GM12878 (cell line): Measurements from ENCODE around the gene LIPK. TPM values are rescaled to one million over a fixed set of nuclear protein-coding genes. Genes with fewer than 3 reads are reported as not detected.

Experiments
- ATAC-seq: fragments of 200-7000 bp; cut with Tn5 transposase; 3 replicates; pipeline ENCODE4 v1.9.1; 2020; ENCODE audit warnings: mild to moderate bottlenecking, moderate library complexity
- BruUV-seq: library from RNA; stranded (reverse); fragments of 400-500 nt; replicated peaks from 2 replicates; lab custom pipeline; 2021; lab: Mats Ljungman, UMichigan
- CTCF ChIA-PET: fragments of 300-600 bp; sonication (Branson Sonifier 250); formaldehyde crosslinking; extraction: SDS; loops from one replicate; lab custom pipeline; 2021; ENCODE audit warnings: inconsistent platforms; lab: Yijun Ruan, JAX
- POLR2A ChIA-PET: fragments of 350-600 bp; formaldehyde crosslinking; extraction: SDS; loops from one replicate; lab custom pipeline; 2021; ENCODE audit warnings: inconsistent platforms; lab: Charles Lee
- RAD21 ChIA-PET: fragments of 300-600 bp; sonication (Branson Sonifier 250); formaldehyde crosslinking; loops from one replicate; lab custom pipeline; 2023; ENCODE audit warnings: antibody characterized with exemption; ENCODE audit not compliant: unreplicated experiment; lab: Charles Lee
- SMC1A ChIA-PET: fragments of 300-600 bp; sonication (Branson Sonifier 250); formaldehyde crosslinking; loops from one replicate; lab custom pipeline; 2023; ENCODE audit not compliant: unreplicated experiment, uncharacterized antibody; lab: Charles Lee
- DNase-seq: peaks from one replicate; pipeline ENCODE4 v3.0.0-alpha.2; 2011; ENCODE audit warnings: low read depth, low spot score
- FAIRE-seq: peaks from 3 replicates; lab custom pipeline; 2011; peaks lifted over from hg19 to GRCh38; lab: Jason Lieb, UNC
- H2AFZ ChIP-seq: 2 replicates; pipeline ENCODE4 v1.6.0; 2011; ENCODE audit warnings: low read depth, low read length, control low read depth; ENCODE audit not compliant: control insufficient read depth
- H3K27ac ChIP-seq: 2 replicates; pipeline ENCODE4 v1.5.1; 2011; ENCODE audit warnings: control low read depth; ENCODE audit not compliant: control insufficient read depth, insufficient read depth
- H3K27me3 ChIP-seq, 2 experiments: replicated peaks in 1 of 2; 2 replicates each; pipeline versions ENCODE4 v1.6.0 to v1.6.1; 2011; ENCODE audit warnings: low read length in 1 of 2; ENCODE audit not compliant: control insufficient read depth in 2 of 2, insufficient read depth in 2 of 2
- H3K36me3 ChIP-seq, 2 experiments: 2 replicates each; pipeline ENCODE4 v1.5.1; 2011; ENCODE audit warnings: low read length in 1 of 2; ENCODE audit not compliant: control insufficient read depth in 2 of 2, insufficient read depth in 2 of 2
- H3K4me1 ChIP-seq: 2 replicates; pipeline ENCODE4 v1.6.1; 2011; ENCODE audit warnings: mild to moderate bottlenecking, low read length, moderate library complexity, mixed read lengths; ENCODE audit not compliant: control insufficient read depth, insufficient read depth
- H3K4me2 ChIP-seq: 2 replicates; pipeline ENCODE4 v1.6.0; 2011; ENCODE audit warnings: control low read depth; ENCODE audit not compliant: control insufficient read depth, insufficient read depth
- H3K4me3 ChIP-seq: fragments of 200-600 bp; sonication (generic); 2 replicates; pipeline ENCODE4 v1.5.1; 2016
- H3K79me2 ChIP-seq: 2 replicates; pipeline ENCODE4 v1.6.0; 2011; ENCODE audit warnings: low read length; ENCODE audit not compliant: control insufficient read depth, insufficient read depth
- H3K9ac ChIP-seq: 2 replicates; pipeline ENCODE4 v1.8.0; 2011; ENCODE audit warnings: low read length, control low read depth, mixed read lengths; ENCODE audit not compliant: control insufficient read depth, insufficient read depth
- H3K9me3 ChIP-seq: replicated peaks from 3 replicates; pipeline ENCODE4 v1.5.1; 2011; ENCODE audit warnings: mild to moderate bottlenecking, low read length; ENCODE audit not compliant: control insufficient read depth, insufficient read depth
- H4K20me1 ChIP-seq: 2 replicates; pipeline ENCODE4 v1.6.0; 2011; ENCODE audit not compliant: control insufficient read depth, insufficient read depth
- ATF3 ChIP-seq: IDR thresholded peaks from 2 replicates; pipeline ENCODE4 v1.6.1; 2011; ENCODE audit warnings: low read depth, mild to moderate bottlenecking, low read length, moderate library complexity, borderline replicate concordance; ENCODE audit errors: extremely low read depth
- CBX5 ChIP-seq: sonication (generic); IDR thresholded peaks from 2 replicates; pipeline ENCODE4 v1.6.1; 2016; ENCODE audit warnings: low read depth, moderate library complexity, mild to moderate bottlenecking, inconsistent platforms
- CHD2 ChIP-seq: IDR thresholded peaks from 2 replicates; pipeline ENCODE4 v1.6.1; 2011; ENCODE audit warnings: low read depth, low read length, improper control_type of control experiment, borderline replicate concordance
- DPF2 ChIP-seq: fragments of 450-650 bp; IDR thresholded peaks from 2 replicates; pipeline ENCODE4 v1.6.1; 2017; ENCODE audit warnings: mild to moderate bottlenecking
- GATAD2B ChIP-seq: fragments of 450-650 bp; conservative IDR thresholded peaks from 2 replicates; pipeline ENCODE4 v1.6.1; 2017; ENCODE audit warnings: low read depth, mild to moderate bottlenecking, moderate library complexity
- MEF2A ChIP-seq: IDR thresholded peaks from 2 replicates; pipeline ENCODE4 v1.6.1; 2011; ENCODE audit warnings: low read depth, mild to moderate bottlenecking, low read length, moderate library complexity; ENCODE audit not compliant: insufficient read depth
- SIX5 ChIP-seq: IDR thresholded peaks from 2 replicates; pipeline ENCODE4 v1.6.1; 2011; ENCODE audit warnings: mild to moderate bottlenecking, low read depth, low read length, moderate library complexity; ENCODE audit not compliant: severe bottlenecking
- STAT1 ChIP-seq: fragments of 450-650 bp; conservative IDR thresholded peaks from 2 replicates; pipeline ENCODE4 v1.6.1; 2014; ENCODE audit warnings: antibody characterized with exemption, mild to moderate bottlenecking
- TCF7 ChIP-seq: IDR thresholded peaks from 2 replicates; pipeline ENCODE4 v1.6.1; 2014; ENCODE audit warnings: antibody characterized with exemption, borderline replicate concordance
- ZNF384 ChIP-seq: IDR thresholded peaks from 2 replicates; pipeline ENCODE4 v1.6.1; 2012; ENCODE audit warnings: low read depth, mild to moderate bottlenecking, low read length, improper control_type of control experiment, borderline replicate concordance
- WGBS: methylation state at CpG from one replicate; pipeline ENCODE4 v1.1.6; 2016; ENCODE audit warnings: low lambda C conversion rate; ENCODE audit not compliant: insufficient replicate concordance, insufficient coverage; ENCODE audit errors: missing lambda C conversion rate; 5-methylcytosine and 5-hydroxymethylcytosine counted together
- in situ Hi-C: fragments of 300-500 bp; cut with MboI; formaldehyde crosslinking; loops from 9 replicates; pipeline ENCODE4 v1.14.3; 2018; ENCODE audit warnings: mixed read lengths
- intact Hi-C: fragments of 100-400 bp; cut with micrococcal nuclease; formaldehyde crosslinking; loops from one replicate; pipeline ENCODE4 v1.14.2; 2022; ENCODE audit not compliant: unreplicated experiment
- polyA plus RNA-seq, 11 experiments: library from polyadenylated mRNA; depleted of rRNA in 4 of 11; unstranded in 6 of 11; stranded (reverse) in 5 of 11; fragments of >200 nt; fragmentation: Nextera tagmentation in 4 of 11; fragmentation: Illumina TruSeq in 1 of 11; extraction: Ambion mirVana in 4 of 11; extraction: Trizol in 1 of 11; gene quantifications; 1 replicate in 1 of 11; 2 replicates in 10 of 11; pipeline versions ENCODE4 v1.2.1 to v1.2.3, GENCODE V29; 2011 to 2016; ENCODE audit warnings: inconsistent platforms in 2 of 11, missing spikeins in 2 of 11, low read depth in 1 of 11
- total RNA-seq, 4 experiments: library from RNA; depleted of rRNA in 3 of 4; stranded (reverse); fragments of >200 nt in 3 of 4; fragmentation: Illumina TruSeq in 1 of 4; extraction: Trizol in 1 of 4; gene quantifications; 2 replicates each; pipeline versions ENCODE4 v1.2.1 to v1.2.3, GENCODE V29; 2013 to 2021
- TF ChIP-seq, protein P1 (sequence below): fragments of 450-650 bp; IDR thresholded peaks from 2 replicates; pipeline ENCODE4 v1.6.1; 2017; ENCODE audit warnings: mild to moderate bottlenecking, moderate library complexity
- TF ChIP-seq, protein P2 (sequence below): fragments of 450-650 bp; IDR thresholded peaks from 2 replicates; pipeline ENCODE4 v1.6.1; 2017; ENCODE audit warnings: mild to moderate bottlenecking, moderate library complexity

Gene LIPK
- total and polyA plus RNA-seq, 10 of the 15 experiments (the other 5 are each of a cell fraction or from before 2014, with no cell fraction given): not detected

- WGBS: 45% methylated on average over 4 of the region's 4 CpGs
- Histone ChIP-seq H3K27ac (no peak overlapping the region), H3K4me2 (no peak overlapping the region), H3K79me2 (no peaks in the 10 kb centered on the region), H3K27me3 (no peaks in the 10 kb centered on the region), H3K4me3 (no peak overlapping the region), H3K4me1 (no peaks in the 10 kb centered on the region), H3K9me3 (no peaks in the 10 kb centered on the region), H4K20me1 (no peaks in the 10 kb centered on the region), H3K36me3 (no peaks in the 10 kb centered on the region), H2AFZ (no peak overlapping the region), H3K9ac (no peak overlapping the region)
- no TSS peak for BruUV-seq
- FAIRE-seq: no peak
- POLR2A ChIA-PET: no interaction called here
- SMC1A ChIA-PET: interaction anchor here (0.6 to 0.7 kb wide), 2 partner anchors 122 to 993 kb away, joined by 3 read pairs; no protein-coding TSS in a partner anchor
- RAD21 ChIA-PET: no interaction called here
- CTCF ChIA-PET: interaction anchor here (0.6 to 6.8 kb wide), 4 partner anchors 117 to 835 kb away, joined by 3 to 71 read pairs (median 4); no protein-coding TSS in a partner anchor
- intact Hi-C loops (no loop called here), in situ Hi-C loops (no loop called here)
- no peak for DNase-seq
- ATAC-seq: no peak
- TF ChIP-seq TCF7 (no peak), ZNF384 (no peak), DPF2 (no peak), CHD2 (no peak), SIX5 (no peak), GATAD2B (no peak), ATF3 (no peak), MEF2A (no peak), CBX5 (no peak), STAT1 (no peak)
- TF ChIP-seq, protein P1, sequence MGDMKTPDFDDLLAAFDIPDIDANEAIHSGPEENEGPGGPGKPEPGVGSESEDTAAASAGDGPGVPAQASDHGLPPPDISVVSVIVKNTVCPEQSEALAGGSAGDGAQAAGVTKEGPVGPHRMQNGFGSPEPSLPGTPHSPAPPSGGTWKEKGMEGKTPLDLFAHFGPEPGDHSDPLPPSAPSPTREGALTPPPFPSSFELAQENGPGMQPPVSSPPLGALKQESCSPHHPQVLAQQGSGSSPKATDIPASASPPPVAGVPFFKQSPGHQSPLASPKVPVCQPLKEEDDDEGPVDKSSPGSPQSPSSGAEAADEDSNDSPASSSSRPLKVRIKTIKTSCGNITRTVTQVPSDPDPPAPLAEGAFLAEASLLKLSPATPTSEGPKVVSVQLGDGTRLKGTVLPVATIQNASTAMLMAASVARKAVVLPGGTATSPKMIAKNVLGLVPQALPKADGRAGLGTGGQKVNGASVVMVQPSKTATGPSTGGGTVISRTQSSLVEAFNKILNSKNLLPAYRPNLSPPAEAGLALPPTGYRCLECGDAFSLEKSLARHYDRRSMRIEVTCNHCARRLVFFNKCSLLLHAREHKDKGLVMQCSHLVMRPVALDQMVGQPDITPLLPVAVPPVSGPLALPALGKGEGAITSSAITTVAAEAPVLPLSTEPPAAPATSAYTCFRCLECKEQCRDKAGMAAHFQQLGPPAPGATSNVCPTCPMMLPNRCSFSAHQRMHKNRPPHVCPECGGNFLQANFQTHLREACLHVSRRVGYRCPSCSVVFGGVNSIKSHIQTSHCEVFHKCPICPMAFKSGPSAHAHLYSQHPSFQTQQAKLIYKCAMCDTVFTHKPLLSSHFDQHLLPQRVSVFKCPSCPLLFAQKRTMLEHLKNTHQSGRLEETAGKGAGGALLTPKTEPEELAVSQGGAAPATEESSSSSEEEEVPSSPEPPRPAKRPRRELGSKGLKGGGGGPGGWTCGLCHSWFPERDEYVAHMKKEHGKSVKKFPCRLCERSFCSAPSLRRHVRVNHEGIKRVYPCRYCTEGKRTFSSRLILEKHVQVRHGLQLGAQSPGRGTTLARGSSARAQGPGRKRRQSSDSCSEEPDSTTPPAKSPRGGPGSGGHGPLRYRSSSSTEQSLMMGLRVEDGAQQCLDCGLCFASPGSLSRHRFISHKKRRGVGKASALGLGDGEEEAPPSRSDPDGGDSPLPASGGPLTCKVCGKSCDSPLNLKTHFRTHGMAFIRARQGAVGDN: no peak
- TF ChIP-seq, protein P2, sequence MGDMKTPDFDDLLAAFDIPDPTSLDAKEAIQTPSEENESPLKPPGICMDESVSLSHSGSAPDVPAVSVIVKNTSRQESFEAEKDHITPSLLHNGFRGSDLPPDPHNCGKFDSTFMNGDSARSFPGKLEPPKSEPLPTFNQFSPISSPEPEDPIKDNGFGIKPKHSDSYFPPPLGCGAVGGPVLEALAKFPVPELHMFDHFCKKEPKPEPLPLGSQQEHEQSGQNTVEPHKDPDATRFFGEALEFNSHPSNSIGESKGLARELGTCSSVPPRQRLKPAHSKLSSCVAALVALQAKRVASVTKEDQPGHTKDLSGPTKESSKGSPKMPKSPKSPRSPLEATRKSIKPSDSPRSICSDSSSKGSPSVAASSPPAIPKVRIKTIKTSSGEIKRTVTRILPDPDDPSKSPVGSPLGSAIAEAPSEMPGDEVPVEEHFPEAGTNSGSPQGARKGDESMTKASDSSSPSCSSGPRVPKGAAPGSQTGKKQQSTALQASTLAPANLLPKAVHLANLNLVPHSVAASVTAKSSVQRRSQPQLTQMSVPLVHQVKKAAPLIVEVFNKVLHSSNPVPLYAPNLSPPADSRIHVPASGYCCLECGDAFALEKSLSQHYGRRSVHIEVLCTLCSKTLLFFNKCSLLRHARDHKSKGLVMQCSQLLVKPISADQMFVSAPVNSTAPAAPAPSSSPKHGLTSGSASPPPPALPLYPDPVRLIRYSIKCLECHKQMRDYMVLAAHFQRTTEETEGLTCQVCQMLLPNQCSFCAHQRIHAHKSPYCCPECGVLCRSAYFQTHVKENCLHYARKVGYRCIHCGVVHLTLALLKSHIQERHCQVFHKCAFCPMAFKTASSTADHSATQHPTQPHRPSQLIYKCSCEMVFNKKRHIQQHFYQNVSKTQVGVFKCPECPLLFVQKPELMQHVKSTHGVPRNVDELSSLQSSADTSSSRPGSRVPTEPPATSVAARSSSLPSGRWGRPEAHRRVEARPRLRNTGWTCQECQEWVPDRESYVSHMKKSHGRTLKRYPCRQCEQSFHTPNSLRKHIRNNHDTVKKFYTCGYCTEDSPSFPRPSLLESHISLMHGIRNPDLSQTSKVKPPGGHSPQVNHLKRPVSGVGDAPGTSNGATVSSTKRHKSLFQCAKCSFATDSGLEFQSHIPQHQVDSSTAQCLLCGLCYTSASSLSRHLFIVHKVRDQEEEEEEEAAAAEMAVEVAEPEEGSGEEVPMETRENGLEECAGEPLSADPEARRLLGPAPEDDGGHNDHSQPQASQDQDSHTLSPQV: no peak
These were observed 23.6 kb upstream of the LIPK start for GRCh38 chr10:88682491-88682890.
